OCI-LY7 (cell line): ENCODE results near the gene PCDHA7.
"Not testable (repeated sequence)": the region's sequence is repeated elsewhere in the genome, so short reads cannot be mapped to it uniquely, and the experiment has no call there.

Experiments
- EZH2phosphoT487 ChIP-seq: fragments of 200-600 bp; sonication (generic); IDR thresholded peaks from 2 replicates; pipeline ENCODE4 v1.6.1; 2018; ENCODE audit warnings: low read depth, borderline replicate concordance, mild to moderate bottlenecking, mixed run types, antibody characterized with exemption, low read length, moderate library complexity, mixed read lengths
- TF ChIP-seq, protein P1 (sequence below): fragments of 200-600 bp; sonication (generic); conservative IDR thresholded peaks from 2 replicates; pipeline ENCODE4 v1.5.1; 2014; ENCODE audit warnings: mild to moderate bottlenecking, antibody characterized with exemption, low read length, moderate library complexity, mixed read lengths

DNA sequence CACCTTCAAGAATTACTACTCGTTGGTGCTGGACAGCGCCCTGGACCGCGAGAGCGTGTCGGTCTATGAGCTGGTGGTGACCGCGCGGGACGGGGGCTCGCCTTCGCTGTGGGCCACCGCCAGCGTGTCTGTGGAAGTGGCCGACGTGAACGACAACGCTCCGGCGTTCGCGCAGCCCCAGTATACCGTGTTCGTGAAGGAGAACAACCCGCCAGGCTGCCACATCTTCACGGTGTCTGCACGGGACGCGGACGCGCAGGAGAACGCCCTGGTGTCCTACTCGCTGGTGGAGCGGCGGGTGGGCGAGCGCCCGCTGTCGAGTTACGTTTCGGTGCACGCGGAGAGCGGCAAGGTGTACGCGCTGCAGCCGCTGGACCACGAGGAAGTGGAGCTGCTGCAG lies 11.1 kb upstream of the PCDHA7 start:
- TF ChIP-seq, protein P1, sequence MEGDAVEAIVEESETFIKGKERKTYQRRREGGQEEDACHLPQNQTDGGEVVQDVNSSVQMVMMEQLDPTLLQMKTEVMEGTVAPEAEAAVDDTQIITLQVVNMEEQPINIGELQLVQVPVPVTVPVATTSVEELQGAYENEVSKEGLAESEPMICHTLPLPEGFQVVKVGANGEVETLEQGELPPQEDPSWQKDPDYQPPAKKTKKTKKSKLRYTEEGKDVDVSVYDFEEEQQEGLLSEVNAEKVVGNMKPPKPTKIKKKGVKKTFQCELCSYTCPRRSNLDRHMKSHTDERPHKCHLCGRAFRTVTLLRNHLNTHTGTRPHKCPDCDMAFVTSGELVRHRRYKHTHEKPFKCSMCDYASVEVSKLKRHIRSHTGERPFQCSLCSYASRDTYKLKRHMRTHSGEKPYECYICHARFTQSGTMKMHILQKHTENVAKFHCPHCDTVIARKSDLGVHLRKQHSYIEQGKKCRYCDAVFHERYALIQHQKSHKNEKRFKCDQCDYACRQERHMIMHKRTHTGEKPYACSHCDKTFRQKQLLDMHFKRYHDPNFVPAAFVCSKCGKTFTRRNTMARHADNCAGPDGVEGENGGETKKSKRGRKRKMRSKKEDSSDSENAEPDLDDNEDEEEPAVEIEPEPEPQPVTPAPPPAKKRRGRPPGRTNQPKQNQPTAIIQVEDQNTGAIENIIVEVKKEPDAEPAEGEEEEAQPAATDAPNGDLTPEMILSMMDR, result not testable (repeated sequence)
- not testable (repeated sequence) for TF ChIP-seq EZH2phosphoT487
